Suprapubic skin (tissue), 3 donors: ENCODE results near the gene HOXB3.

Experiments used
- POLR2A ChIP-seq, 2 donors: fragments of 450-650 bp; IDR thresholded peaks; one replicate each; pipeline ENCODE4 v1.6.1; 2017; ENCODE audit warnings: antibody characterized with exemption in 2 of 2, mild to moderate bottlenecking in 2 of 2, moderate library complexity in 2 of 2
- TF ChIP-seq, protein P1 (sequence below), 2 donors: fragments of 200-600 bp in 1 of 2; fragments of 450-650 bp in 1 of 2; sonication (generic) in 1 of 2; IDR thresholded peaks; one replicate each; pipeline ENCODE4 v1.5.1; 2016 to 2019; ENCODE audit warnings: antibody characterized with exemption in 2 of 2, mild to moderate bottlenecking in 1 of 2, moderate library complexity in 1 of 2

DNA sequence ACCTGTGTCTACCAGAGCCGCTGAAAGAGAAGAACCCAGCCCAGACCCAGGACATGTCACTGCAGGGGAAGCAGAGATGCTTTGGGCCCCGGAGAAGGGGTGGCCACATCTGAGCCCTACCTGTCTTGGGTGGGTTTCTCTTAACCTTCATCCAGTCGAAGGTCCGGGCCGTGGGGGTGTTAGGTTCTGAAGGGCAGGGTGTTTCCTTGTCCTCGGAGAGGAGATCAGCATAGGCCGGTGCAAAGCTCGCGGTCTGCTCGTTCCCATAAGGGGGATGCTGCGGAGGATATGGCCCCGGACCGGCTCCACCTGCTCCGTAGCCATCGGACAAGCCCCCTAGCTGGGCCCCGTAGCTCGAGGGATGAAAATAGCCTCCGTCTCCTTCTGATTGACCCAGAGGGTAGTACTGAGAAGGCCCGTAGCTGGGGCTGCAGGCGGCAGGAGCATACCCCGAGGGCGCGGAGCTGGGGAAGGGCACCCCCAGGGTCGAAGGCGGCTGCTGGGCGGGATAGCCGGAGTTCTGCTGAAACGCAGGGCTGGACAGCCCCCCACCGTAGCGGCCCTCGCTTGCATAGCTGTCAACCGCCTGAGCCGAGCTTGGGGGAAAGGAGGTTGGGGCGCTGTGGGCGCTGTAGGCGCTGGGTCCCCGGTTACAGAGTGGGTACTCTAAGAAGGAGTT is 59.7 kb downstream of the HOXB3 start:
- TF ChIP-seq, protein P1, sequence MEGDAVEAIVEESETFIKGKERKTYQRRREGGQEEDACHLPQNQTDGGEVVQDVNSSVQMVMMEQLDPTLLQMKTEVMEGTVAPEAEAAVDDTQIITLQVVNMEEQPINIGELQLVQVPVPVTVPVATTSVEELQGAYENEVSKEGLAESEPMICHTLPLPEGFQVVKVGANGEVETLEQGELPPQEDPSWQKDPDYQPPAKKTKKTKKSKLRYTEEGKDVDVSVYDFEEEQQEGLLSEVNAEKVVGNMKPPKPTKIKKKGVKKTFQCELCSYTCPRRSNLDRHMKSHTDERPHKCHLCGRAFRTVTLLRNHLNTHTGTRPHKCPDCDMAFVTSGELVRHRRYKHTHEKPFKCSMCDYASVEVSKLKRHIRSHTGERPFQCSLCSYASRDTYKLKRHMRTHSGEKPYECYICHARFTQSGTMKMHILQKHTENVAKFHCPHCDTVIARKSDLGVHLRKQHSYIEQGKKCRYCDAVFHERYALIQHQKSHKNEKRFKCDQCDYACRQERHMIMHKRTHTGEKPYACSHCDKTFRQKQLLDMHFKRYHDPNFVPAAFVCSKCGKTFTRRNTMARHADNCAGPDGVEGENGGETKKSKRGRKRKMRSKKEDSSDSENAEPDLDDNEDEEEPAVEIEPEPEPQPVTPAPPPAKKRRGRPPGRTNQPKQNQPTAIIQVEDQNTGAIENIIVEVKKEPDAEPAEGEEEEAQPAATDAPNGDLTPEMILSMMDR (IDR thresholded peaks at IDR 0.05): no peak
- no peak for TF ChIP-seq POLR2A (IDR thresholded peaks at IDR 0.05)
